ENCODE measurements around the gene ADCYAP1R1.

DNA sequence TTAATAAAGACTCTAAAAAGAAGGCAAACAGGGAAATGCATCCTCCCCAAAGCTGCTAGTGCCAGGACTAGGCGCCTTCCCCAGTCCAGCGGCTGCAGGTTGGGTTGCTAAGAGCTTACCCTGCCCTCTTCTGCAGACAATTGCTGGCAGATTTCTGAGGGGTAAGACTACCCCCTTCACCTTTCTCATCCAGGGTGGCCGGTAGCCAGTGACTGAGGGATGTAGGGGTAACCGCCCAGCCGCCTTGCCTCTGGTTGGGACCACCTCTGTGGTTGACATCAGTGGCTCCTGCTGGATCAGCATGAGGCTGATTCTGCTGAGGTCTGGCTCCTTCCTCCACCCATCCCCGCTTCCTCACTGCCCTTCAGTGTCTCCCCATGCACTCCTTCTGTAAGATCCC lies 71.2 kb downstream of the ADCYAP1R1 start:
- no peak for TF ChIP-seq POLR2A (IDR thresholded peaks at IDR 0.05)
- TF ChIP-seq, protein P1, sequence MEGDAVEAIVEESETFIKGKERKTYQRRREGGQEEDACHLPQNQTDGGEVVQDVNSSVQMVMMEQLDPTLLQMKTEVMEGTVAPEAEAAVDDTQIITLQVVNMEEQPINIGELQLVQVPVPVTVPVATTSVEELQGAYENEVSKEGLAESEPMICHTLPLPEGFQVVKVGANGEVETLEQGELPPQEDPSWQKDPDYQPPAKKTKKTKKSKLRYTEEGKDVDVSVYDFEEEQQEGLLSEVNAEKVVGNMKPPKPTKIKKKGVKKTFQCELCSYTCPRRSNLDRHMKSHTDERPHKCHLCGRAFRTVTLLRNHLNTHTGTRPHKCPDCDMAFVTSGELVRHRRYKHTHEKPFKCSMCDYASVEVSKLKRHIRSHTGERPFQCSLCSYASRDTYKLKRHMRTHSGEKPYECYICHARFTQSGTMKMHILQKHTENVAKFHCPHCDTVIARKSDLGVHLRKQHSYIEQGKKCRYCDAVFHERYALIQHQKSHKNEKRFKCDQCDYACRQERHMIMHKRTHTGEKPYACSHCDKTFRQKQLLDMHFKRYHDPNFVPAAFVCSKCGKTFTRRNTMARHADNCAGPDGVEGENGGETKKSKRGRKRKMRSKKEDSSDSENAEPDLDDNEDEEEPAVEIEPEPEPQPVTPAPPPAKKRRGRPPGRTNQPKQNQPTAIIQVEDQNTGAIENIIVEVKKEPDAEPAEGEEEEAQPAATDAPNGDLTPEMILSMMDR (IDR thresholded peaks at IDR 0.05) = no peak
